Liver (tissue), 3 donors: Measurements from ENCODE around the gene TIAM1.

Experiments
- ATF3 ChIP-seq: IDR thresholded peaks from 2 replicates; pipeline ENCODE4 v1.6.1; 2016; ENCODE audit warnings: antibody characterized with exemption
- CTCF ChIP-seq: fragments of 150-350 bp; IDR thresholded peaks from 2 replicates; pipeline ENCODE4 v1.5.1; 2017; ENCODE audit warnings: improper control_type of control experiment, low read depth, low read length; ENCODE audit not compliant: missing input control
- JUND ChIP-seq, 2 donors: IDR thresholded peaks; 2 replicates each; pipeline ENCODE4 v1.6.1; 2016; ENCODE audit warnings: antibody characterized with exemption in 2 of 2
- MAX ChIP-seq: IDR thresholded peaks from 2 replicates; pipeline ENCODE4 v1.6.1; 2016; ENCODE audit warnings: antibody characterized with exemption
- SP1 ChIP-seq: IDR thresholded peaks from 2 replicates; pipeline ENCODE4 v1.6.1; 2018; ENCODE audit warnings: antibody characterized with exemption, mild to moderate bottlenecking
- TAF1 ChIP-seq: conservative IDR thresholded peaks from 2 replicates; pipeline ENCODE4 v1.6.1; 2016; ENCODE audit warnings: antibody characterized with exemption, mild to moderate bottlenecking
- donor health status: healthy.
- donor health status: healthy.

GRCh38 chr21:31172328-31172727 lies 171.7 kb downstream of the TIAM1 start:
- TF ChIP-seq TAF1 (no peak), JUND (IDR thresholded peaks at IDR 0.05) (no peak), CTCF (no peak), MAX (no peak), SP1 (no peak), ATF3 (no peak)
